ENCODE results near the gene ZNF3. TPM values are rescaled to one million over a fixed set of nuclear protein-coding genes. Genes with fewer than 3 reads are reported as not detected.

Gene ZNF3
- total RNA-seq, result 10 to 100 TPM; 21.2 to 23.0 TPM

GRCh38 chr7:100081535-100082102 lies at the start of gene ZNF3:
TSS of gene ZNF3 (minus strand) at chr7:100081723. CDS start at chr7:100077357, 4,366 bp downstream.

DNA sequence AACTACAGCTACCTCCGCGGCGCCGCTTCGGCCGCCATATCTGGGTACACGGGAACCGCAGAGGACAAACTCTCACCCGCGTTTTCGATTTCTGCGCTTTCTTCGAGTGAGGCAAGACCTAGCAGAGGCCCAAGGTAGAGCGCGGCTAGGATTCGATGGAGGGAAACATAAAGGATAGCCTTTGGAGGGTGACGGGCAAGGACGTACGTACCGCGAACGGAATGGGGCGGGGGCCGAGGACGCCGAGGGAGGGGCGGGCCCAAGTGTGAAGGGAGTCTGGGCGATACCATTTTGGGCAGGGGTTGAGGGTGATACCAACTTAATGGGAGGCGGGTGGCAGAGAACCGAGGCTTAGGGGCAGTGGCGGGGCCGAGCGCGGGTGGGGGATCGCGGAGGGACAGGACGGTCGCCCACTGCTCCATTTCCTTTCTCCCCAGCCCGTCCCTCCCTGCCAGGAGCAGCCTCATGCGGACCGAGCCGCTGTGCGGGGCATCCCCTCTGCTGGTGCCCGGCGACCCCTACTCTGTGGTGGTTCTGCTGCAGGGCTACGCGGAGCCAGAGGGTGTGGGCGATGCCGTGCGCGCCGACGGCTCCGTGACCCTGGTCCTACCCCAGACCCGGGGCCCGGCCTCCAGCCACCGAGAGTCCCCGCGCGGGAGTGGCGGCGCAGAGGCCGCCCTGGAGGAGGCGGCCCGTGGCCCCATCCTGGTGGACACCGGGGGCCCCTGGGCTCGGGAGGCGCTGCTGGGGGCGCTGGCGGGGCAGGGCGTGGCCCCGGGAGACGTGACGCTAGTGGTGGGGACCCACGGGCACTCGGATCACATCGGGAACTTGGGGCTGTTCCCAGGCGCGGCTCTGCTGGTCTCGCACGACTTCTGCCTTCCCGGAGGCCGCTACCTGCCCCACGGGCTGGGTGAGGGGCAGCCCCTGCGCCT lies 45.7 kb upstream of the ZNF3 start, which contains the start of gene MBLAC1:
TSS of gene MBLAC1 (plus strand) at position 37 of the 935 bp plus-strand sequence. CDS start at position 466, 429 bp downstream.

DNA sequence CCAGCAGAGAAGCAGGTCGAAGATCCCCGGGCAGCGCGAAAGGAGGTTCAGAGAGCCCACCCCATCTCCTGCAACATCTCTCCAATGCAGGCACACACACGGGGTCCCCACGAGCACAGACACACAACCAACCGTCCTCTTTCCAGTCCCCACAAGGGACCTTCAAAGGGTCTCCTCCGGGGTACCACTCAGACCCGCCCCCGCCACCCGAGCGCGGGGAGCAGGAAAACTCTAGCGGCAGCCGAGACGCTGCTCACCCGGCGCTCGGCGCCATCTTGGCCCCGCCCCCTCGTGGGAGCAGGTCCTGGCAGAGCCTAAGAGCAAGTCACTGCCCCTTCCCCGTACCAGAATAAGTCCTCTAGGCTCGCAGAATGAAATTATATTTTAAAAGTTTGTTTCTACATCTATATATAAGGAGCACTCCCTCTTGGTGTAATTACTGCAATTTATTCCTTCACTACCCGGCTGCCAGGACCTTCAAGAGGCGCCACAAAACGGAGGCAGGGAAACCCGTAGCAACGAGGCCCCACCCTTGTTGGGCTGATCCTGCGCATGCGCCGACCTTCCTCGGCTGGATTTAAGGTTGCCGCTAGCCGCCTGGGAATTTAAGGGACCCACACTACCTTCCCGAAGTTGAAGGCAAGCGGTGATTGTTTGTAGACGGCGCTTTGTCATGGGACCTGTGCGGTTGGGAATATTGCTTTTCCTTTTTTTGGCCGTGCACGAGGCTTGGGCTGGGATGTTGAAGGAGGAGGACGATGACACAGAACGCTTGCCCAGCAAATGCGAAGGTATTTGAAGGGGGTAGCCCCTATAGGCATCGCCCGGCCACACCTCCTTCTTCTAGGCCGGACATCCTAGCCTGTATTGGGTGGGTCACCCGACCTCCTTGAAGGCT lies 37.8 kb upstream of the ZNF3 start, which contains the start of the genes CNPY4 and TAF6:
TSS of gene CNPY4 (plus strand) at position 563 of the 898 bp plus-strand sequence. CDS start at position 674, 111 bp downstream.
TSS of gene TAF6 (minus strand) at position 287 of the 898 bp plus-strand sequence. CDS start 5,149 bp downstream, outside the sequence.

DNA sequence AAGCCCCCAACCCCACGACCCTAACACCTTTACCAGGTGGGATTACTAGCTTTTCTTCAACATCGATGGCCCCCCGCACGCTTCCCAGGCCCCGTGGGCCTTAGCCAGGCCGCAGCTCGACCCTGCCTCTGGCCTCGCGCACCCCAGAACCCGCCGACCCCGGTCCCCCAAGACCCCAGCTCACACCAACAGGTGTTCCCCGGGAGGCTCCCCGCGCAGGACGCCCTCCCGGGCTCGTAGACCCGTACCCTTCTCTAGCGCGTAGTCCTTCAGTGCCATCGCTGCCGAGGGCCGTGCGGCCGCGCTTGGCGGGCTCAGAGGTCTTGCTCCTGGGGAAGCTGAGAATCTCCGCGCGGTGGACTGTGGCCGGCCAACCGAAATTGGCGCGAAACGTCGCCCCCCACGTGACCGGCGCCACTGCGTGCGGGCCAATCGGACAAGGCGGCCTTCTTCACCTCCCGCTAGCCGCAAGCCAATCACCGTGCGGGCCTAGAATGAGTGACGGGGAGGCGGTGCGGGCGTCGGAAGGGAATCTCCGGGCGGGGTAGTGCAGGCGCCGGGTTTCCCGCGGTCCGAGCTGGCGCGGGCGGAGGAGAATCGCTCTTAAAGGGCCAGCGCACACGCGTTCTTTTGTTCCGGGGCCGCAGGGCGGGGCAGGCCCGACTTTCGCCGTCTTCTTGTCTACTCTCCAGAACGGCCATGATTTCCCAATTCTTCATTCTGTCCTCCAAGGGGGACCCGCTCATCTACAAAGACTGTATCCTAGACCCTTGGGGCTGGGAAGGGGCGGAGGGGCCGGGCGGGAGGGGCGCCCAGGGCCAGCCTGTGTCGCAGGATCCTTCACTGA lies 19.7 kb upstream of the ZNF3 start, which contains the start of the genes AP4M1 and MCM7:
TSS of gene AP4M1 (plus strand) at position 628 of the 847 bp plus-strand sequence. CDS start at position 700, 72 bp downstream.
TSS of gene MCM7 (minus strand) at position 382 of the 847 bp plus-strand sequence. CDS start at position 279, 103 bp downstream.

GRCh38 chr7:100088621-100089457 lies 7.3 kb upstream of the ZNF3 start, which contains the start of gene COPS6:
TSS of gene COPS6 (plus strand) at chr7:100088969. CDS start at chr7:100088991, 22 bp downstream.

GRCh38 chr7:100049441-100050291 lies 31.9 kb downstream of the ZNF3 start, which contains the start of gene ZSCAN21:
TSS of gene ZSCAN21 (plus strand) at chr7:100049774. CDS start at chr7:100057007, 7,233 bp downstream.

Small RNAs within 50 kb of the gene (microRNA-seq; reads per million reads assigned to microRNA genes)
- gene MIR106B (ENCODE audit: borderline microRNAs expressed, borderline replicate concordance) (1,154 reads per million, percentile 89 among the genes with 10 or more reads in this experiment), gene MIR25 (ENCODE audit: borderline microRNAs expressed, borderline replicate concordance) (176 reads per million, percentile 77 among the genes with 10 or more reads in this experiment), gene MIR93 (ENCODE audit: borderline microRNAs expressed, borderline replicate concordance) (8,342 reads per million, percentile 97 among the genes with 10 or more reads in this experiment)

Other genes with a start within 250 kb of the ZNF3 start
- under 1 TPM in 1 of 2 experiments, not detected in 1; 0.25 TPM for gene OR2AE1, start 204.7 kb downstream of the ZNF3 start, total RNA-seq
- 10 to 100 TPM; 33.9 to 35.2 TPM for gene TRIM4, start 162.2 kb downstream of the ZNF3 start, total RNA-seq
- not detected for gene GJC3, start 152.1 kb downstream of the ZNF3 start, total RNA-seq
- not detected for gene AZGP1, start 105.7 kb downstream of the ZNF3 start, total RNA-seq
- gene ZKSCAN1, start 66.1 kb downstream of the ZNF3 start, total RNA-seq, result 10 to 100 TPM; 61.8 to 68.2 TPM
- gene ZSCAN21, start 31.9 kb downstream of the ZNF3 start, total RNA-seq, result 1 to 10 TPM; 6.7 to 7.3 TPM
- gene COPS6, start 7.2 kb upstream of the ZNF3 start, total RNA-seq, result 10 to 100 TPM; 67.0 to 69.1 TPM
- 100 to 1,000 TPM; 219 to 229 TPM for gene MCM7, start 19.7 kb upstream of the ZNF3 start, total RNA-seq
- 10 to 100 TPM; 12.0 to 13.8 TPM for gene AP4M1, start 19.9 kb upstream of the ZNF3 start, total RNA-seq
- 10 to 100 TPM; 49.0 to 53.3 TPM for gene TAF6, start 37.6 kb upstream of the ZNF3 start, total RNA-seq
- gene CNPY4, start 37.9 kb upstream of the ZNF3 start, total RNA-seq, result 10 to 100 TPM; 35.7 to 40.9 TPM
- gene MBLAC1, start 45.2 kb upstream of the ZNF3 start, total RNA-seq, result 1 to 10 TPM; 3.0 to 4.3 TPM
- 100 to 1,000 TPM; 170 to 180 TPM for gene LAMTOR4, start 67.2 kb upstream of the ZNF3 start, total RNA-seq
- 10 to 100 TPM; 52.0 to 52.2 TPM for gene TRAPPC14, start 77.0 kb upstream of the ZNF3 start, total RNA-seq
- gene GAL3ST4, start 86.9 kb upstream of the ZNF3 start, total RNA-seq, result 10 to 100 TPM; 14.8 to 14.9 TPM
- 10 to 100 TPM; 15.6 to 15.7 TPM for gene GPC2, start 95.7 kb upstream of the ZNF3 start, total RNA-seq
- 10 to 100 TPM; 15.7 to 16.1 TPM for gene STAG3, start 96.2 kb upstream of the ZNF3 start, total RNA-seq
- gene PVRIG, start 138.2 kb upstream of the ZNF3 start, total RNA-seq, result 10 to 100 TPM; 70.9 to 72.5 TPM
- not detected for gene SPDYE3, start 226.0 kb upstream of the ZNF3 start, total RNA-seq